ENCODE measurements around the gene PIGBOS1. TPM values are rescaled to one million over a fixed set of nuclear protein-coding genes. Genes with fewer than 3 reads are reported as not detected.
"Not testable (repeated sequence)": the region's sequence is repeated elsewhere in the genome, so short reads cannot be mapped to it uniquely, and the experiment has no call there.

The PIGBOS1 gene
- total RNA-seq, 1 donor from 2014 or later, result 10.7 TPM

- no peak for TF ChIP-seq CTCF (IDR thresholded peaks at IDR 0.05)
- no peak for DNase-seq
- Mint-ChIP-seq H3K27ac (peak overlapping the region; percentile 60), H3K36me3 (ENCODE audit: low read depth) (peaks cover 7% of the 10 kb centered on the region), H3K4me3 (no peak overlapping the region), H3K27me3 (no peaks in the 10 kb centered on the region), H3K4me1 (peaks cover 62% of the 10 kb centered on the region), H3K9me3 (no peaks in the 10 kb centered on the region)
- POLR2A ChIA-PET, result interaction anchor here (1.0 kb wide), 1 partner anchor 61 kb away, joined by 4 read pairs; no protein-coding TSS in a partner anchor
- no peak for ATAC-seq (ENCODE audit: low read depth)
- intact Hi-C loops (cut with micrococcal nuclease), result no loop called here
- CTCF ChIA-PET, result interaction anchor here (0.8 kb wide), 1 partner anchor 11 kb away, joined by 3 read pairs; no protein-coding TSS in a partner anchor
Observed at GRCh38 chr15:55282284-55282833, 36.6 kb downstream of the PIGBOS1 start.

- ATAC-seq (ENCODE audit: low read depth), result no peak
- Mint-ChIP-seq H3K27me3 (no peaks in the 10 kb centered on the region), H3K4me3 (no peak overlapping the region), H3K36me3 (ENCODE audit: low read depth) (peaks cover 7% of the 10 kb centered on the region), H3K9me3 (no peaks in the 10 kb centered on the region), H3K4me1 (peaks cover 69% of the 10 kb centered on the region), H3K27ac (peak overlapping the region; percentile 60)
- no peak for DNase-seq
- CTCF ChIA-PET, result interaction anchor here (0.6 kb wide), 1 partner anchor 65 kb away, joined by 3 read pairs; no protein-coding TSS in a partner anchor
- intact Hi-C loops (cut with micrococcal nuclease), result no loop called here
- POLR2A ChIA-PET, result interaction anchor here (1.0 kb wide), 1 partner anchor 60 kb away, joined by 4 read pairs; no protein-coding TSS in a partner anchor
- TF ChIP-seq CTCF (IDR thresholded peaks at IDR 0.05), result no peak
Observed at GRCh38 chr15:55281517-55282228, 37.2 kb downstream of the PIGBOS1 start.

GRCh38 chr15:55280589-55280988, 38.3 kb downstream of the PIGBOS1 start:
- H3K27me3 Mint-ChIP-seq; H3K27ac Mint-ChIP-seq; H3K36me3 Mint-ChIP-seq (ENCODE audit: low read depth); H3K4me3 Mint-ChIP-seq; POLR2A ChIA-PET; H3K9me3 Mint-ChIP-seq; ATAC-seq (ENCODE audit: low read depth); DNase-seq; intact Hi-C loops (cut with micrococcal nuclease); CTCF ChIA-PET: not testable (repeated sequence)
- H3K4me1 Mint-ChIP-seq, result peaks cover 71% of the 10 kb centered on the region

- TF ChIP-seq CTCF (IDR thresholded peaks at IDR 0.05), result no peak
- DNase-seq (no peak), ATAC-seq (ENCODE audit: low read depth) (peak; percentile 51)
- POLR2A ChIA-PET, result interaction anchor here (1.5 kb wide), 1 partner anchor 12 kb away, joined by 5 read pairs; no protein-coding TSS in a partner anchor
- intact Hi-C loops (cut with micrococcal nuclease), result no loop called here
- Mint-ChIP-seq H3K4me1 (peaks cover 74% of the 10 kb centered on the region), H3K9me3 (no peaks in the 10 kb centered on the region), H3K4me3 (peak overlapping the region; percentile 9), H3K36me3 (ENCODE audit: low read depth) (no peaks in the 10 kb centered on the region), H3K27me3 (no peaks in the 10 kb centered on the region), H3K27ac (peak overlapping the region; percentile 85)
- CTCF ChIA-PET, result no interaction called here
Observed at GRCh38 chr15:55279746-55280351, 39.1 kb downstream of the PIGBOS1 start.

GRCh38 chr15:55279100-55279745, 39.7 kb downstream of the PIGBOS1 start:
- Mint-ChIP-seq H3K4me1 (peaks cover 72% of the 10 kb centered on the region), H3K4me3 (no peak overlapping the region), H3K27me3 (no peaks in the 10 kb centered on the region), H3K9me3 (no peaks in the 10 kb centered on the region), H3K27ac (peak overlapping the region; percentile 85), H3K36me3 (ENCODE audit: low read depth) (no peaks in the 10 kb centered on the region)
- ChIA-PET CTCF (no interaction called here), POLR2A (interaction anchor here (1.5 kb wide), 1 partner anchor 12 kb away, joined by 5 read pairs; no protein-coding TSS in a partner anchor)
- no peak for TF ChIP-seq CTCF (IDR thresholded peaks at IDR 0.05)
- ATAC-seq (ENCODE audit: low read depth) (no peak), DNase-seq (no peak)
- intact Hi-C loops (cut with micrococcal nuclease), result no loop called here

Measured in activated B cell treated with CpG ODN at 0.5 μM for 24 hours (primary cell).